HepG2 (cell line): ENCODE measurements around the gene KDM6B.

Experiments
- ATF7 ChIP-seq, 2 experiments: fragments of 450-650 bp in 1 of 2; sonication (generic) in 1 of 2; formaldehyde crosslinking in 1 of 2; IDR thresholded peaks; 2 replicates each; pipeline versions ENCODE4 v1.4.0 to v1.6.1; 2016 to 2020; ENCODE audit warnings: antibody characterized with exemption in 1 of 2, mild to moderate bottlenecking in 1 of 2, missing genetic modification reagents in 1 of 2
- BHLHE40 ChIP-seq: IDR thresholded peaks from 2 replicates; pipeline ENCODE4 v1.6.1; 2011; ENCODE audit warnings: low read length, improper control_type of control experiment
- CERS6 ChIP-seq: sonication (generic); formaldehyde crosslinking; IDR thresholded peaks from 2 replicates; pipeline ENCODE4 v1.5.0; 2020; ENCODE audit warnings: missing genetic modification reagents
- CHD4 ChIP-seq: fragments of 200-600 bp; sonication (generic); IDR thresholded peaks from 2 replicates; pipeline ENCODE4 v1.7.0; 2017; ENCODE audit warnings: mild to moderate bottlenecking, low read length, borderline replicate concordance
- CTCF ChIP-seq: sonication (generic); formaldehyde crosslinking; IDR thresholded peaks from 2 replicates; pipeline ENCODE4 v1.5.0; 2020; ENCODE audit warnings: mild to moderate bottlenecking, missing genetic modification reagents, moderate library complexity
- EZH2 ChIP-seq: conservative IDR thresholded peaks from 2 replicates; pipeline ENCODE4 v1.6.1; 2012; ENCODE audit warnings: mild to moderate bottlenecking, low read depth, low read length, moderate library complexity
- HCFC1 ChIP-seq: fragments of 150-350 bp; IDR thresholded peaks from 2 replicates; pipeline ENCODE4 v1.6.1; 2014; ENCODE audit warnings: low read depth, low read length
- NFE2 ChIP-seq: sonication (generic); formaldehyde crosslinking; IDR thresholded peaks from 2 replicates; pipeline ENCODE4 v1.4.0; 2020; ENCODE audit warnings: missing genetic modification reagents
- SMARCC2 ChIP-seq: fragments of 450-650 bp; IDR thresholded peaks from 2 replicates; pipeline ENCODE4 v1.6.1; 2017; ENCODE audit warnings: antibody characterized with exemption, mild to moderate bottlenecking
- SMC3 ChIP-seq: IDR thresholded peaks from 2 replicates; pipeline ENCODE4 v1.6.1; 2011; ENCODE audit warnings: low read length, improper control_type of control experiment
- ZBTB37 ChIP-seq: sonication (generic); formaldehyde crosslinking; IDR thresholded peaks from 2 replicates; pipeline ENCODE4 v1.4.0; 2020; ENCODE audit warnings: mild to moderate bottlenecking, missing genetic modification reagents
- ZFP36L2 ChIP-seq: sonication (generic); formaldehyde crosslinking; IDR thresholded peaks from 2 replicates; pipeline ENCODE4 v1.4.0; 2020; ENCODE audit warnings: missing genetic modification reagents
- ZNF501 ChIP-seq: sonication (generic); formaldehyde crosslinking; IDR thresholded peaks from 2 replicates; pipeline ENCODE4 v1.5.1; 2020; ENCODE audit warnings: mild to moderate bottlenecking, moderate library complexity, missing genetic modification reagents
- ZNF550 ChIP-seq: sonication (generic); formaldehyde crosslinking; IDR thresholded peaks from 2 replicates; pipeline ENCODE4 v1.4.0; 2020; ENCODE audit warnings: mild to moderate bottlenecking, missing genetic modification reagents, borderline replicate concordance

GRCh38 chr17:7834542-7834956 lies 532 bp downstream of the KDM6B start:
- TF ChIP-seq HCFC1, result no peak
- TF ChIP-seq ZBTB37 (CRISPR knock-in tag), result no peak
- TF ChIP-seq BHLHE40, result no peak
- no peak for TF ChIP-seq CERS6
- no peak for TF ChIP-seq CHD4
- TF ChIP-seq CTCF, result no peak
- TF ChIP-seq ZFP36L2, result no peak
- TF ChIP-seq ZNF501 (CRISPR knock-in tag), result peak; percentile 52; the same call in 1 of the 2 replicates
- TF ChIP-seq ZNF550 (CRISPR knock-in tag), result no peak
- no peak for TF ChIP-seq NFE2
- TF ChIP-seq ATF7 (IDR thresholded peaks at IDR 0.05), result no peak
- no peak for TF ChIP-seq ATF7 (CRISPR knock-in tag; IDR thresholded peaks at IDR 0.05)
- no peak for TF ChIP-seq SMC3
- TF ChIP-seq SMARCC2, result no peak
- TF ChIP-seq EZH2, result no peak
